GM12873 (cell line): Measurements from ENCODE around the gene CLCA1.

ENCODE experiments used
- CTCF ChIP-seq: IDR thresholded peaks from 2 replicates; pipeline ENCODE4 v1.5.1; 2012; ENCODE audit warnings: low read depth, mild to moderate bottlenecking, moderate library complexity, low read length, control low read depth; ENCODE audit not compliant: insufficient read depth; ENCODE audit errors: missing control alignments

The CLCA1 gene

DNA sequence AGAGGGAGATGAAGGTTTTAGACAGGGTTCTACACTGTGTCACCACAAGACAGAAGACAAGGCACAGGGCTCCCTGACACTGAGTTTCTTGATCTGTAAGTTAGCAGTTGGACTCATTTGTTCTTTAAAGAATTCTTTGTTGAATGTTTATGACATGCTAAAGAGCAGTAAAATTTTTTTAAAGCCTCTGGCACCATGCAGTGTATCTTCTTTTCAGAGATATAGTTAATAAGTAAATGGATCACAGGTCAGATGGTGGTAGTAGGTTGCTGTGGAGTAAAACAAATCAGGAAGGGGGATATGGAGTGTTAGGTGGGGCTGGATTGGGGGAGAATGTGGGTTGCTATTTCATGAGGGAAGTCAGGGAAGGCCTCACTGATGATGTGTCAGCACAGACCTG, 80.1 kb downstream of the CLCA1 start:
- TF ChIP-seq CTCF: no peak
